ENCODE results near the gene MCC. TPM values are rescaled to one million over a fixed set of nuclear protein-coding genes. Genes with fewer than 3 reads are reported as not detected.

MCC gene
- total RNA-seq, 1 experiment from 2014 or later = 23.5 TPM

DNA sequence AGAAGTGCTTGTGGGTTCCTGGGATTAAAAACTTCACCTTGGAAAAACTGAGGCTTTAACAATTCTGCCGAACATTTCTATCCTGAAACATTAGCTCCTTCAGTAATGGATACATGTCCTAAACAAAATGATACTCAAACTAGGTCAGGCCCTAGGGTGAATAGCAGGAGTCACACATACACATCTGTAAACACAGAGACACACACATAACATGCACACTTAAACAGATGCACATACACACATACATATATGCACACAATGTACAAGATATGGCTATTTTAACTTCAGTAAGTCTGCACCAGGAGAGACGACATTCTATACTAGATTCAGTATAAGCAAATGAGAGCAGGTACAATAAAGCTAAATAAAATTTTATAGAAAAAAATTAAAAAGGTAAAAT lies 387.3 kb downstream of the MCC start (continued):
- TF ChIP-seq AFF4 (CRISPR knock-in tag; IDR thresholded peaks at IDR 0.05; ENCODE audit: borderline replicate concordance) (no peak), ATF1 (CRISPR knock-in tag; IDR thresholded peaks at IDR 0.05) (no peak)
- TF ChIP-seq, protein P1, sequence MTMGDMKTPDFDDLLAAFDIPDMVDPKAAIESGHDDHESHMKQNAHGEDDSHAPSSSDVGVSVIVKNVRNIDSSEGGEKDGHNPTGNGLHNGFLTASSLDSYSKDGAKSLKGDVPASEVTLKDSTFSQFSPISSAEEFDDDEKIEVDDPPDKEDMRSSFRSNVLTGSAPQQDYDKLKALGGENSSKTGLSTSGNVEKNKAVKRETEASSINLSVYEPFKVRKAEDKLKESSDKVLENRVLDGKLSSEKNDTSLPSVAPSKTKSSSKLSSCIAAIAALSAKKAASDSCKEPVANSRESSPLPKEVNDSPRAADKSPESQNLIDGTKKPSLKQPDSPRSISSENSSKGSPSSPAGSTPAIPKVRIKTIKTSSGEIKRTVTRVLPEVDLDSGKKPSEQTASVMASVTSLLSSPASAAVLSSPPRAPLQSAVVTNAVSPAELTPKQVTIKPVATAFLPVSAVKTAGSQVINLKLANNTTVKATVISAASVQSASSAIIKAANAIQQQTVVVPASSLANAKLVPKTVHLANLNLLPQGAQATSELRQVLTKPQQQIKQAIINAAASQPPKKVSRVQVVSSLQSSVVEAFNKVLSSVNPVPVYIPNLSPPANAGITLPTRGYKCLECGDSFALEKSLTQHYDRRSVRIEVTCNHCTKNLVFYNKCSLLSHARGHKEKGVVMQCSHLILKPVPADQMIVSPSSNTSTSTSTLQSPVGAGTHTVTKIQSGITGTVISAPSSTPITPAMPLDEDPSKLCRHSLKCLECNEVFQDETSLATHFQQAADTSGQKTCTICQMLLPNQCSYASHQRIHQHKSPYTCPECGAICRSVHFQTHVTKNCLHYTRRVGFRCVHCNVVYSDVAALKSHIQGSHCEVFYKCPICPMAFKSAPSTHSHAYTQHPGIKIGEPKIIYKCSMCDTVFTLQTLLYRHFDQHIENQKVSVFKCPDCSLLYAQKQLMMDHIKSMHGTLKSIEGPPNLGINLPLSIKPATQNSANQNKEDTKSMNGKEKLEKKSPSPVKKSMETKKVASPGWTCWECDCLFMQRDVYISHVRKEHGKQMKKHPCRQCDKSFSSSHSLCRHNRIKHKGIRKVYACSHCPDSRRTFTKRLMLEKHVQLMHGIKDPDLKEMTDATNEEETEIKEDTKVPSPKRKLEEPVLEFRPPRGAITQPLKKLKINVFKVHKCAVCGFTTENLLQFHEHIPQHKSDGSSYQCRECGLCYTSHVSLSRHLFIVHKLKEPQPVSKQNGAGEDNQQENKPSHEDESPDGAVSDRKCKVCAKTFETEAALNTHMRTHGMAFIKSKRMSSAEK (CRISPR knock-in tag; IDR thresholded peaks at IDR 0.05; ENCODE audit: borderline replicate concordance) = no peak

- Mint-ChIP-seq H3K4me1 (no peaks in the 10 kb centered on the region), H3K4me3 (no peak overlapping the region), H3K27me3 (ENCODE audit: low read depth) (no peaks in the 10 kb centered on the region), H3K27ac (no peak overlapping the region), H3K9me3 (no peaks in the 10 kb centered on the region), H3K36me3 (peaks cover 4% of the 10 kb centered on the region)
- TF ChIP-seq CDX4 (CRISPR knock-in tag; IDR thresholded peaks at IDR 0.05; ENCODE audit: borderline replicate concordance) (no peak), TCF7 (CRISPR knock-in tag; IDR thresholded peaks at IDR 0.05; ENCODE audit: low read depth) (no peak), ZNF138 (CRISPR knock-in tag; conservative IDR thresholded peaks at IDR 0.05) (no peak), IRF2 (CRISPR knock-in tag; IDR thresholded peaks at IDR 0.05; ENCODE audit: borderline replicate concordance, low read depth) (no peak), NFATC4 (CRISPR knock-in tag; IDR thresholded peaks at IDR 0.05) (no peak), GTF2I (CRISPR knock-in tag; conservative IDR thresholded peaks at IDR 0.05) (no peak), CREM (CRISPR knock-in tag; IDR thresholded peaks at IDR 0.05) (no peak), PRRX2 (CRISPR knock-in tag; IDR thresholded peaks at IDR 0.05) (no peak), ZNF416 (CRISPR knock-in tag; IDR thresholded peaks at IDR 0.05) (no peak)
- TF ChIP-seq, protein P2, sequence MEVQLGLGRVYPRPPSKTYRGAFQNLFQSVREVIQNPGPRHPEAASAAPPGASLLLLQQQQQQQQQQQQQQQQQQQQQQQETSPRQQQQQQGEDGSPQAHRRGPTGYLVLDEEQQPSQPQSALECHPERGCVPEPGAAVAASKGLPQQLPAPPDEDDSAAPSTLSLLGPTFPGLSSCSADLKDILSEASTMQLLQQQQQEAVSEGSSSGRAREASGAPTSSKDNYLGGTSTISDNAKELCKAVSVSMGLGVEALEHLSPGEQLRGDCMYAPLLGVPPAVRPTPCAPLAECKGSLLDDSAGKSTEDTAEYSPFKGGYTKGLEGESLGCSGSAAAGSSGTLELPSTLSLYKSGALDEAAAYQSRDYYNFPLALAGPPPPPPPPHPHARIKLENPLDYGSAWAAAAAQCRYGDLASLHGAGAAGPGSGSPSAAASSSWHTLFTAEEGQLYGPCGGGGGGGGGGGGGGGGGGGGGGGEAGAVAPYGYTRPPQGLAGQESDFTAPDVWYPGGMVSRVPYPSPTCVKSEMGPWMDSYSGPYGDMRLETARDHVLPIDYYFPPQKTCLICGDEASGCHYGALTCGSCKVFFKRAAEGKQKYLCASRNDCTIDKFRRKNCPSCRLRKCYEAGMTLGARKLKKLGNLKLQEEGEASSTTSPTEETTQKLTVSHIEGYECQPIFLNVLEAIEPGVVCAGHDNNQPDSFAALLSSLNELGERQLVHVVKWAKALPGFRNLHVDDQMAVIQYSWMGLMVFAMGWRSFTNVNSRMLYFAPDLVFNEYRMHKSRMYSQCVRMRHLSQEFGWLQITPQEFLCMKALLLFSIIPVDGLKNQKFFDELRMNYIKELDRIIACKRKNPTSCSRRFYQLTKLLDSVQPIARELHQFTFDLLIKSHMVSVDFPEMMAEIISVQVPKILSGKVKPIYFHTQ (CRISPR knock-in tag; IDR thresholded peaks at IDR 0.05) = no peak
- TF ChIP-seq, protein P3, sequence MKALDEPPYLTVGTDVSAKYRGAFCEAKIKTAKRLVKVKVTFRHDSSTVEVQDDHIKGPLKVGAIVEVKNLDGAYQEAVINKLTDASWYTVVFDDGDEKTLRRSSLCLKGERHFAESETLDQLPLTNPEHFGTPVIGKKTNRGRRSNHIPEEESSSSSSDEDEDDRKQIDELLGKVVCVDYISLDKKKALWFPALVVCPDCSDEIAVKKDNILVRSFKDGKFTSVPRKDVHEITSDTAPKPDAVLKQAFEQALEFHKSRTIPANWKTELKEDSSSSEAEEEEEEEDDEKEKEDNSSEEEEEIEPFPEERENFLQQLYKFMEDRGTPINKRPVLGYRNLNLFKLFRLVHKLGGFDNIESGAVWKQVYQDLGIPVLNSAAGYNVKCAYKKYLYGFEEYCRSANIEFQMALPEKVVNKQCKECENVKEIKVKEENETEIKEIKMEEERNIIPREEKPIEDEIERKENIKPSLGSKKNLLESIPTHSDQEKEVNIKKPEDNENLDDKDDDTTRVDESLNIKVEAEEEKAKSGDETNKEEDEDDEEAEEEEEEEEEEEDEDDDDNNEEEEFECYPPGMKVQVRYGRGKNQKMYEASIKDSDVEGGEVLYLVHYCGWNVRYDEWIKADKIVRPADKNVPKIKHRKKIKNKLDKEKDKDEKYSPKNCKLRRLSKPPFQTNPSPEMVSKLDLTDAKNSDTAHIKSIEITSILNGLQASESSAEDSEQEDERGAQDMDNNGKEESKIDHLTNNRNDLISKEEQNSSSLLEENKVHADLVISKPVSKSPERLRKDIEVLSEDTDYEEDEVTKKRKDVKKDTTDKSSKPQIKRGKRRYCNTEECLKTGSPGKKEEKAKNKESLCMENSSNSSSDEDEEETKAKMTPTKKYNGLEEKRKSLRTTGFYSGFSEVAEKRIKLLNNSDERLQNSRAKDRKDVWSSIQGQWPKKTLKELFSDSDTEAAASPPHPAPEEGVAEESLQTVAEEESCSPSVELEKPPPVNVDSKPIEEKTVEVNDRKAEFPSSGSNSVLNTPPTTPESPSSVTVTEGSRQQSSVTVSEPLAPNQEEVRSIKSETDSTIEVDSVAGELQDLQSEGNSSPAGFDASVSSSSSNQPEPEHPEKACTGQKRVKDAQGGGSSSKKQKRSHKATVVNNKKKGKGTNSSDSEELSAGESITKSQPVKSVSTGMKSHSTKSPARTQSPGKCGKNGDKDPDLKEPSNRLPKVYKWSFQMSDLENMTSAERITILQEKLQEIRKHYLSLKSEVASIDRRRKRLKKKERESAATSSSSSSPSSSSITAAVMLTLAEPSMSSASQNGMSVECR (CRISPR knock-in tag; IDR thresholded peaks at IDR 0.05; ENCODE audit: borderline replicate concordance) = no peak
- ChIA-PET CTCF (no interaction called here), POLR2A (no interaction called here)
- DNase-seq (ENCODE audit: low spot score) (no peak), ATAC-seq (no peak)
Measured at GRCh38 chr5:113099822-113100221, 388.4 kb downstream of the MCC start.
